IPS DF 6.9 (cell line): ENCODE measurements around the gene MACROD2.

ENCODE experiments used
- DNase-seq: peaks from one replicate; pipeline ENCODE4 v3.0.0-alpha.2; 2013; ENCODE audit warnings: low read depth, low spot score
- H3K27ac ChIP-seq: one replicate; pipeline ENCODE4 v1.5.1; 2013; ENCODE audit warnings: low read length, control low read depth
- H3K27me3 ChIP-seq: 2 replicates; pipeline ENCODE4 v1.6.1; 2013; ENCODE audit warnings: mild to moderate bottlenecking, low read length; ENCODE audit not compliant: control insufficient read depth, insufficient read depth
- H3K36me3 ChIP-seq: 2 replicates; pipeline ENCODE4 v1.6.1; 2013; ENCODE audit warnings: low read length; ENCODE audit not compliant: control insufficient read depth, insufficient read depth
- H3K4me1 ChIP-seq: 2 replicates; pipeline ENCODE4 v1.6.1; 2013; ENCODE audit warnings: low read length; ENCODE audit not compliant: control insufficient read depth, insufficient read depth
- H3K4me3 ChIP-seq: 2 replicates; pipeline ENCODE4 v1.5.1; 2013; ENCODE audit warnings: mild to moderate bottlenecking, low read length
- H3K9me3 ChIP-seq: 2 replicates; pipeline ENCODE4 v1.6.1; 2013; ENCODE audit warnings: low read length, inconsistent platforms; ENCODE audit not compliant: control insufficient read depth, insufficient read depth
- WGBS: extraction: QIAGEN DNeasy Blood & Tissue Kit; methylation state at CpG from one replicate; pipeline ENCODE4 v1.1.7; 2013; ENCODE audit warnings: mixed read lengths, missing lambda C conversion rate; ENCODE audit not compliant: insufficient read length, insufficient coverage; 5-methylcytosine and 5-hydroxymethylcytosine counted together

MACROD2 gene

DNA sequence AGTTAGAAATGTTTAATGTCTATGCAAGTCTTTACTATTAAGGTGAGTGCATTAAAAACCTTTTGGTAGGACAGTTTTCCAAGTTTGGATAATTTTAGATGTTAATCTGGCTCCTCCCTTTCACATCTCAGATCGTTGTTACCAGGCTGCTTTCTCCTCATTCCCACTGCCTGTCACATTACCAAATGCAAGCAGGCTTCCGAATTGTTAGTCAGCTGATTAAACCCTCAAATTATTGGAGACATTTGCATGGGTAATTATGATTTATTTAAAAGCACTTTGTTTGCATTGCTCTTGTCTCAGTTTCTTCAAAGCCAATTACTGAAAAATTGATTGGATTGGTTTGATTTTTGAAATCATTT is 1761.4 kb downstream of the MACROD2 start:
- no peak overlapping the region for H3K4me3 ChIP-seq
- no peak overlapping the region for H3K27ac ChIP-seq
- 0 out of 2 replicates have a peak, but pooled peaks cover 1% of the 10 kb centered on the region for H3K4me1 ChIP-seq
- no peaks in the 10 kb centered on the region for H3K36me3 ChIP-seq
- no CpG with 5 or more reads among the region's 2 CpGs for WGBS
- no peaks in the 10 kb centered on the region for H3K27me3 ChIP-seq
- H3K9me3 ChIP-seq: no peaks in the 10 kb centered on the region
- no peak for DNase-seq

DNA sequence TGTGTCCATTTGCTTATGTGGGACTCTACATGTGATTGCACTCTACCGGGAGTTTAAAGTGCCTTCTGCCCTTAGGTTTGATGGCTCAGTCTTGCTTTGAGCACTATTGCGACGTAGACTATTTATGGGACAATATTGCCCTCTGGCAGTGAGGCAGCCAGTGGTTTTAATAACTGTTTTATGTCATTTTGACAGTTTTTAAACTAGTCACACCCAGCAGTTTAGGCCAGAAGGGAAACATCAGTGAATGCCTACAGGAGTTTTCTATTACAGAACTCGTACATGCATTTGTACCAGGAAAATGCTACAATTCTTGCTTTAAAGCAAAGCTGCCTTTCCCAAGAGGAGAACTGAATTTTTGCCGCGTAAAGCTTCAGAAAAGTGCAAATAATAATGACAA is 1764.3 kb downstream of the MACROD2 start:
- Histone ChIP-seq H3K9me3 (no peaks in the 10 kb centered on the region), H3K36me3 (no peaks in the 10 kb centered on the region), H3K27ac (no peak overlapping the region), H3K4me1 (0 out of 2 replicates have a peak, but pooled peaks cover 1% of the 10 kb centered on the region), H3K27me3 (no peaks in the 10 kb centered on the region), H3K4me3 (no peak overlapping the region)
- DNase-seq: no peak
- no CpG with 5 or more reads among the region's 6 CpGs for WGBS

DNA sequence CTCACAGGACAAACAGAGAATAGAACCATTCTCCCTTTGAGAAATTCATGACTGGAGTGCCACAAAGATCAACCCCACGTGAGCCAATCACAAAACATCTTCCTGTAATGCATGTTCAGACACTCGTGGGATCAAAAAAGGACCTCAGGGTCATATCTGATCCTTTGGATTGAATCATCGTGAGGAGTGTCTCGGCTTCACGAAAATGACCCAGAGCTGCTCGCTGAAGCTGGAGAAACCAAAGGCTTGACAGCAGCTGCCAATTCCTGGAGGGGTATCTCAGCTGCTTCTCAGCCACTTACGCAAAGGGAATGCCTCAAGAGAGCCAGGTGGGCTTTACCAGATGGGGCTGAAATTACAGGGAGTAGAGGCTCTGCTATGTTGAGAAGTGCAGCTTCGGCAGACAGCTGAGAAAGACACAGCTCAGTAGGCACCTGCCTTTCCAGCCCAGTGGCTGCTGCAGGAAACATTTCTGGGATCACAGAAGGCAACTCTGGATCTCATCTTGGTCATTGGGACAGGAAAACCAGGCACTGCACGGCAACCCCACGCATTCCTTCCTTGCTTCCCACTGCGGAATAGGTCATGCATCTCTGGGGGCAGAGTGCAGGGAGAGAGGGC is 1764.8 kb downstream of the MACROD2 start:
- H3K9me3 ChIP-seq: no peaks in the 10 kb centered on the region
- no peaks in the 10 kb centered on the region for H3K36me3 ChIP-seq
- no CpG with 5 or more reads among the region's 11 CpGs for WGBS
- no peak overlapping the region for H3K27ac ChIP-seq
- DNase-seq: no peak
- H3K4me1 ChIP-seq: 0 out of 2 replicates have a peak, but pooled peaks cover 1% of the 10 kb centered on the region
- H3K4me3 ChIP-seq: no peak overlapping the region
- H3K27me3 ChIP-seq: no peaks in the 10 kb centered on the region

DNA sequence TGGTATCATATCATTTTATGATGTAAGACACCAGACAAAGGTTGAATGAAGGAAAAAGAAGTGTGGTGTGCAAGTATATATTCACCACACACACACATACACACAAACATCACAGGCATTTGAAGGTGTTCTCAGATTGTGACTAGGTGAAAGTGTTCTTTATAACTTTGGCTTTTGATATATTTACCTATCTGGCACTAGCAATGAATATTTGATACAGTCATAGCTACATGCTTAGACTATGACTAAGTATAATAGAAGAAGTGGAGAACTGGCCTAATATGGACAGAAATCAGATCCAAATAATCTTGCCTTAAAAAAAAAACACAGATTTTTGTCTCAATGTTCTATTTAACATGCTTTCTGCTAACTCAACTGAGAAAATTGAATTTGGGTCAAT is 1768.0 kb downstream of the MACROD2 start:
- DNase-seq: no peak
- H3K4me1 ChIP-seq: no peaks in the 10 kb centered on the region
- H3K4me3 ChIP-seq: no peak overlapping the region
- H3K27ac ChIP-seq: no peak overlapping the region
- H3K9me3 ChIP-seq: no peaks in the 10 kb centered on the region
- H3K27me3 ChIP-seq: no peaks in the 10 kb centered on the region
- H3K36me3 ChIP-seq: no peaks in the 10 kb centered on the region

GRCh38 chr20:15767586-15767985 is 1772.3 kb downstream of the MACROD2 start:
- no peaks in the 10 kb centered on the region for H3K27me3 ChIP-seq
- DNase-seq: no peak
- no peak overlapping the region for H3K4me3 ChIP-seq
- WGBS: no CpG with 5 or more reads among the region's 1 CpG
- no peaks in the 10 kb centered on the region for H3K4me1 ChIP-seq
- H3K27ac ChIP-seq: no peak overlapping the region
- no peaks in the 10 kb centered on the region for H3K36me3 ChIP-seq
- H3K9me3 ChIP-seq: no peaks in the 10 kb centered on the region

DNA sequence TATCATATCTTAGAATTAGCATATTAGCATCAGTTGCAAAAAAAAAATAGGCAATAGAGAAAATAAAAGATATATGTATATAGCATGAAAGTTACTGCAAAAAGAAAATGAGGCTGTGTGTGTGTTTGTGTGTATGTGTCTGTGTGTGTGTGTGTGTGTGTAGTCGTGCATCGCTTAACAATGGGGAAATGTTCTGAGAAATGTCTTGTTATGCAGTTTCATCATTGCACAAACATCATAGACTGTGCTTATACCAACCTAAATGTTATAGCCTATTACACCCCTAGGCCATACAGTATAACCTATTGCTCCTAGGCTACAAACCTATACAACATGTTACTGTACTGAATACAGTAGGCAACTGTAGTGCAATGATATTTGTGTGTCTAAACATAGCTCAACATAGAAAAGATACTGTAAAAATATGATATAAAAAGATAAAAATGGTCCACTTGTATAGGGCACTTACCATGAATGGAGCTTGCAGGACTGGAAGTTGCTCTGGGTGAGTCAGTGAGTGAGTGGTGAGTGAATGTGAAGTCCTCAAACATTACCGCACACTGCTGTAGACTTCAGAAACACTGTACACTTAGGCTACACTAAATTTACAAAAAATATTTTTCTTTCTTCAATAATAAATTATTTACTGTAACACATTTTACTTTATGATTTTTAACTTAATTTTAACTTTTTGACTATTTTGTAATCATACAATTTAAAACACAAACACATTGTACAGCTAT is 1772.9 kb downstream of the MACROD2 start:
- no CpG with 5 or more reads among the region's 3 CpGs for WGBS

GRCh38 chr20:15772826-15773225 is 1777.5 kb downstream of the MACROD2 start:
- DNase-seq: no peak
- H3K27me3 ChIP-seq: no peaks in the 10 kb centered on the region
- no peaks in the 10 kb centered on the region for H3K9me3 ChIP-seq
- no peak overlapping the region for H3K4me3 ChIP-seq
- no CpG with 5 or more reads among the region's 3 CpGs for WGBS
- no peaks in the 10 kb centered on the region for H3K4me1 ChIP-seq
- H3K27ac ChIP-seq: no peak overlapping the region
- H3K36me3 ChIP-seq: no peaks in the 10 kb centered on the region

More for the DNA sequence above, 1772.9 kb downstream of the MACROD2 start:
- DNase-seq: no peak
- Histone ChIP-seq H3K4me1 (no peaks in the 10 kb centered on the region), H3K9me3 (no peaks in the 10 kb centered on the region), H3K27me3 (no peaks in the 10 kb centered on the region), H3K36me3 (no peaks in the 10 kb centered on the region), H3K27ac (no peak overlapping the region), H3K4me3 (no peak overlapping the region)

- Histone ChIP-seq H3K4me3 (no peak overlapping the region), H3K27ac (no peak overlapping the region), H3K36me3 (no peaks in the 10 kb centered on the region), H3K9me3 (no peaks in the 10 kb centered on the region), H3K4me1 (no peaks in the 10 kb centered on the region), H3K27me3 (no peaks in the 10 kb centered on the region)
- no peak for DNase-seq
- WGBS: no CpG with 5 or more reads among the region's 4 CpGs
Measured at GRCh38 chr20:15774926-15775325, 1779.6 kb downstream of the MACROD2 start.

GRCh38 chr20:15776770-15777466 is 1781.6 kb downstream of the MACROD2 start:
- no peaks in the 10 kb centered on the region for H3K9me3 ChIP-seq
- H3K27me3 ChIP-seq: no peaks in the 10 kb centered on the region
- no peak for DNase-seq
- no CpG with 5 or more reads among the region's 3 CpGs for WGBS
- no peak overlapping the region for H3K4me3 ChIP-seq
- H3K4me1 ChIP-seq: no peaks in the 10 kb centered on the region
- no peak overlapping the region for H3K27ac ChIP-seq
- H3K36me3 ChIP-seq: no peaks in the 10 kb centered on the region

GRCh38 chr20:15784020-15784419 is 1788.7 kb downstream of the MACROD2 start:
- WGBS: no CpG with 5 or more reads among the region's 3 CpGs
- Histone ChIP-seq H3K27me3 (no peaks in the 10 kb centered on the region), H3K4me1 (no peaks in the 10 kb centered on the region), H3K36me3 (no peaks in the 10 kb centered on the region), H3K27ac (no peak overlapping the region), H3K4me3 (no peak overlapping the region), H3K9me3 (no peaks in the 10 kb centered on the region)
- DNase-seq: no peak
